Naive thymus-derived CD4-positive, alpha-beta T cell (primary cell): ENCODE data around the gene ACIN1. TPM values are rescaled to one million over a fixed set of nuclear protein-coding genes. Genes with fewer than 3 reads are reported as not detected.

Source experiments
- ATAC-seq: fragments of 150-1000 bp; cut with Tn5 transposase; 2 replicates; pipeline ENCODE4 v1.10.0; 2021; ENCODE audit warnings: mild to moderate bottlenecking, moderate library complexity
- CTCF ChIA-PET: fragments of 350-600 bp; sonication (Branson Sonifier 250); formaldehyde crosslinking; loops from one replicate; lab custom pipeline; 2021; ENCODE audit warnings: antibody characterized with exemption; lab: Charles Lee
- POLR2A ChIA-PET: fragments of 350-600 bp; sonication (Branson Sonifier 250); formaldehyde crosslinking; loops from one replicate; lab custom pipeline; 2021; ENCODE audit warnings: antibody characterized with exemption, inconsistent platforms; lab: Charles Lee
- DNase-seq, 9 donors: peaks; one replicate each; pipeline versions ENCODE4 v3.0.0 to v3.0.0-alpha.2; 2020 to 2022; ENCODE audit warnings: mixed read lengths in 1 of 9
- H3K27ac ChIP-seq: one replicate; pipeline ENCODE4 v1.7.0; 2013; ENCODE audit warnings: mild to moderate bottlenecking, low read depth, low read length, moderate library complexity
- H3K27me3 ChIP-seq, 2 donors: one replicate each; pipeline ENCODE4 v1.7.0; 2013; ENCODE audit warnings: low read length in 2 of 2, mild to moderate bottlenecking in 2 of 2, moderate library complexity in 2 of 2; ENCODE audit not compliant: control insufficient read depth in 2 of 2, insufficient read depth in 2 of 2
- H3K36me3 ChIP-seq, 3 experiments: 1 replicate in 2 of 3; 2 replicates in 1 of 3; pipeline ENCODE4 v1.7.0; 2013; ENCODE audit warnings: low read length in 3 of 3, mild to moderate bottlenecking in 3 of 3, moderate library complexity in 1 of 3; ENCODE audit not compliant: insufficient read depth in 3 of 3, control insufficient read depth in 2 of 3
- H3K4me1 ChIP-seq, 2 donors: one replicate each; pipeline ENCODE4 v1.7.0; 2013; ENCODE audit warnings: low read length in 2 of 2, mild to moderate bottlenecking in 2 of 2, moderate library complexity in 1 of 2; ENCODE audit not compliant: control insufficient read depth in 2 of 2, insufficient read depth in 2 of 2
- H3K4me3 ChIP-seq: 2 replicates; pipeline ENCODE4 v1.7.0; 2013; ENCODE audit warnings: mild to moderate bottlenecking, low read length
- H3K9me3 ChIP-seq, 3 experiments: 1 replicate in 2 of 3; 2 replicates in 1 of 3; pipeline ENCODE4 v1.7.0; 2013; ENCODE audit warnings: low read length in 3 of 3; ENCODE audit not compliant: control insufficient read depth in 2 of 3
- H3K27ac Mint-ChIP-seq, 9 donors: one replicate each; pipeline ENCODE4 v1.8.0; 2020 to 2022; ENCODE audit warnings: mixed read lengths in 9 of 9, mild to moderate bottlenecking in 8 of 9, moderate library complexity in 5 of 9, inconsistent platforms in 2 of 9
- H3K27me3 Mint-ChIP-seq, 5 donors: one replicate each; pipeline ENCODE4 v1.8.0; 2021 to 2022; ENCODE audit warnings: mixed read lengths in 5 of 5, mild to moderate bottlenecking in 1 of 5
- H3K36me3 Mint-ChIP-seq, 5 donors: one replicate each; pipeline ENCODE4 v1.8.0; 2020 to 2022; ENCODE audit warnings: mixed read lengths in 5 of 5, mild to moderate bottlenecking in 3 of 5, inconsistent platforms in 1 of 5
- H3K4me1 Mint-ChIP-seq, 7 donors: one replicate each; pipeline ENCODE4 v1.8.0; 2020 to 2022; ENCODE audit warnings: mixed read lengths in 7 of 7, mild to moderate bottlenecking in 3 of 7, inconsistent platforms in 1 of 7
- H3K4me3 Mint-ChIP-seq, 10 donors: one replicate each; pipeline ENCODE4 v1.8.0; 2020 to 2022; ENCODE audit warnings: mild to moderate bottlenecking in 10 of 10, mixed read lengths in 10 of 10, moderate library complexity in 6 of 10, inconsistent platforms in 2 of 10
- H3K9me3 Mint-ChIP-seq, 11 donors: one replicate each; pipeline ENCODE4 v1.8.0; 2020 to 2022; ENCODE audit warnings: mixed read lengths in 11 of 11, mild to moderate bottlenecking in 4 of 11, inconsistent platforms in 1 of 11, moderate library complexity in 1 of 11
- intact Hi-C, 2 donors: fragments of 100-400 bp; cut with micrococcal nuclease; formaldehyde crosslinking; loops; one replicate each; pipeline ENCODE4 v1.15.1; 2023
- polyA plus RNA-seq, 2 donors: library from polyadenylated mRNA; unstranded; fragments of 300-500 nt; fragmentation: Illumina TruSeq; gene quantifications; one replicate each; pipeline ENCODE4 v1.2.3, GENCODE V29; 2021
- total RNA-seq, 6 experiments: library from RNA in 5 of 6; stranded (reverse) in 5 of 6; gene quantifications; 1 replicate in 5 of 6; 2 replicates in 1 of 6; pipeline ENCODE4 v1.2.3 and lab custom pipeline; 2021 to 2026

The ACIN1 gene
- total and polyA plus RNA-seq, 7 experiments from 2014 or later, result 8.7 to 360 (median 241) TPM

DNA sequence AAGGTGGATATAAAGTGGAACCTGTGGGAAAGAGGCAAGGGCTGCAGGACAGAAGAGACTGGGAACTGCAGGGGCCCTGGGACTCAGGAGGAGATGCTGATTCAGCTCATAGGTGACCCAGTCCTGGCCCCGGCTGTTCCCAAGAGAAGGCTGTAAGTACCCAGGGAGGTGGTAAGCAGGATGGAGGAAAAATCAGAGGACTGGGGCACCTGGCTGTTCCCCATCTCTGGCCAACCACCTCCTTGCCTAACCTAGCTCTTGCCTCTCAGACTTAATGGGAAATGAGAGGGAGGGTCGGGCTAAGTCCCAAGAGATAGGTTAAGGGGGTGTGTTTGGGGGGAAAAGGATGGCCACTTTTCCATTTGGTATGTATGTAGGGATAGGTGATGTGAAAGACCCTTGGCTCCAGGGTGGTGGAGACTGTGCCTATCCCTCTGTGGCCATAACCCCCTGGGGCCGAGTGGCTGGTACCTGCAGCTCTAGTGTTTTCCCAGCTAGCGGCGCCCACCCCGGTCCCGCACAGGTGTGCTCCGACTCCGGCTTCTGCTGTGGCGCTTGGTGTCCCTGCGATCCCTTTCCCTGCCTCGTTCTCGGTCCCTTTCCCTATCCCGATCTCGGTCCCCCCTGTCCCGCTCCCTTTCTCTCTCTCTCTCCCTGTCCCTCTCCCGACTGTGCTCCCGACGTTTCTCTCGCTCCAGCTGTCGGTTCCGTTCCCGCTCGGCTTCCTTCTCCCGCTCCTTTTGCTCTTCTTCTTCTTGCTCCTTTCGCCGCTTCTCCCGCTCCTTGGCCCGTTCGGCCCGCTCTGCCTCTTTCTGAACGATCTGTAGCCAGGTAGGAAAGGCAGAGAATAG, 36.1 kb downstream of the ACIN1 start:
- Histone ChIP-seq H3K27ac (no peak overlapping the region), H3K4me3 (no peak overlapping the region), H3K4me1 (peaks cover 7 to 9% of the 10 kb centered on the region in 2 donors), H3K27me3 (no peaks in the 10 kb centered on the region), H3K9me3 (no peaks in the 10 kb centered on the region), H3K36me3 (peaks cover 25 to 51% (median 26%) of the 10 kb centered on the region in 3 experiments)
- ATAC-seq, result no peak
- DNase-seq, result no peak
- Mint-ChIP-seq H3K4me1 (peaks cover 13 to 20% (median 17%) of the 10 kb centered on the region in 7 donors), H3K36me3 (peaks cover 4 to 30% (median 23%) of the 10 kb centered on the region in 5 donors), H3K4me3 (peak overlapping the region in 5 of 10 donors; percentile 3 to 56 (median 36)), H3K27ac (peak overlapping the region in 5 of 9 donors; percentile 34 to 72 (median 43)), H3K9me3 (peaks cover 0 to 2% (median 0%) of the 10 kb centered on the region in 11 donors), H3K27me3 (peaks cover 0 to 8% (median 0%) of the 10 kb centered on the region in 5 donors)
- POLR2A ChIA-PET, result interaction anchor here (1.0 to 6.5 kb wide), 7 partner anchors 10 to 103 kb away, joined by 3 to 76 read pairs (median 5); partner anchors contain the start of gene AJUBA
- CTCF ChIA-PET, result interaction anchor here (0.6 to 12.2 kb wide), 19 partner anchors 10 to 502 kb away, joined by 3 to 264 read pairs (median 4); partner anchors contain the start of genes AJUBA and RBM23
- intact Hi-C loops, result loop anchor here (1.0 to 10.0 kb wide), 10 partner anchors 24 to 502 kb away; partner anchors contain the start of gene MRPL52 (in 1 of the 2)

DNA sequence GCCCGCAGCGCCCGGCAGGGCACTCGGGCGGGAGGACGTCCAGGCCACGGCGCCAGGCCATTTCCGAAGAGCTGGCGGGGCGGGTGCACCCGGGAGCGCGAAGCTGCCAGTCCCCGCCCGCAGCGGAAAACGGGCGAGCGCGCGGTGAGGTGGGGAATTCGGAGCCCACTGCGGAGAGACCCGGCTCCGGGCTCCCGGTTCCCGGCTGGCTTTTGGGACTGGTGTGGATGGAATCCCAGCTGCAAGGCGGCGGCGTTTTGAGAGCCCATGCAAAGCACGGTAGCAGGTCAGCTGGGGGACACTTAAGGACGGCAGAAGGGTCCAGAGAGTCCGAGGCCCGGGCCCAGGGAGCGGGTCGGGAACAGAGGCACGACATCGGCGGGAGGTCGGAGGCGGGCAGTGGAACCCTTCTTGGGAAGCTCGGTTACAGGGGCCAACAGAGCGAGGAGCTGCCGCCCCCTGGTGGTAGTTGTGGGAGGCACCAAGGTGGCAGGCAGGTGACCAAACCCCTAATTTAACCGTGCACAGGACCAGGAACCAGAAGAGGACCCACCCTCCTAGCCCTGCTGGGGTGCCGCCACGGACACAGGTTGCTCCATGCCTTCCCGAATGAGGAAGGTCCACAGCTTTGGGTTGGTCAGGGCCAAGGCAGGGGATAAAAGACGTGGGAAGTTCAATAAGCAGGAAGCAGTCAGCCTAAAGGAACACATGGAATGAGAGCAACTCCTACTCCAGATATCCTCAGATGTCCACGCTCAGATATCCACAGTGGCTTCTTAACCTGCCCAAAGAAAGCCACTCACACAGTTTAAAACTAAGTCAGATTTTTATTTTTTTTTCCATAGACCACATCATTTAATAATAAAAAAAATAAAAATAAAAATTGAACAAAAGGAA, 36.9 kb downstream of the ACIN1 start:
- Mint-ChIP-seq H3K4me1 (peaks cover 13 to 20% (median 17%) of the 10 kb centered on the region in 7 donors), H3K9me3 (peaks cover 0 to 2% (median 0%) of the 10 kb centered on the region in 11 donors), H3K36me3 (peaks cover 0 to 21% (median 16%) of the 10 kb centered on the region in 5 donors), H3K27me3 (peaks cover 0 to 8% (median 0%) of the 10 kb centered on the region in 5 donors), H3K27ac (peak overlapping the region in 7 of 9 donors; percentile 23 to 85 (median 58)), H3K4me3 (peak overlapping the region; percentile 78 to 91 (median 87))
- H3K4me1 ChIP-seq, result peaks cover 7 to 9% of the 10 kb centered on the region in 2 donors
- ATAC-seq (peak; percentile 81), DNase-seq (peak; percentile 71 to 89 (median 83))
- H3K27ac ChIP-seq, result peak overlapping the region; percentile 49
- no peaks in the 10 kb centered on the region for H3K9me3 ChIP-seq
- H3K4me3 ChIP-seq, result peak overlapping the region; percentile 67
- intact Hi-C loops, result loop anchor here (1.0 to 10.0 kb wide), 11 partner anchors 23 to 501 kb away; partner anchors contain the start of genes MRPL52 (in 1 of the 2) and PRMT5 (in 1 of the 2)
- POLR2A ChIA-PET, result interaction anchor here (0.8 to 6.5 kb wide), 10 partner anchors 9 to 103 kb away, joined by 3 to 76 read pairs (median 4); partner anchors contain the start of gene AJUBA
- H3K27me3 ChIP-seq, result no peaks in the 10 kb centered on the region
- peaks cover 17 to 42% (median 17%) of the 10 kb centered on the region in 3 experiments for H3K36me3 ChIP-seq
- CTCF ChIA-PET, result interaction anchor here (0.6 to 12.2 kb wide), 27 partner anchors 11 to 1046 kb away, joined by 3 to 264 read pairs (median 3); partner anchors contain the start of genes AJUBA and PRMT5

DNA sequence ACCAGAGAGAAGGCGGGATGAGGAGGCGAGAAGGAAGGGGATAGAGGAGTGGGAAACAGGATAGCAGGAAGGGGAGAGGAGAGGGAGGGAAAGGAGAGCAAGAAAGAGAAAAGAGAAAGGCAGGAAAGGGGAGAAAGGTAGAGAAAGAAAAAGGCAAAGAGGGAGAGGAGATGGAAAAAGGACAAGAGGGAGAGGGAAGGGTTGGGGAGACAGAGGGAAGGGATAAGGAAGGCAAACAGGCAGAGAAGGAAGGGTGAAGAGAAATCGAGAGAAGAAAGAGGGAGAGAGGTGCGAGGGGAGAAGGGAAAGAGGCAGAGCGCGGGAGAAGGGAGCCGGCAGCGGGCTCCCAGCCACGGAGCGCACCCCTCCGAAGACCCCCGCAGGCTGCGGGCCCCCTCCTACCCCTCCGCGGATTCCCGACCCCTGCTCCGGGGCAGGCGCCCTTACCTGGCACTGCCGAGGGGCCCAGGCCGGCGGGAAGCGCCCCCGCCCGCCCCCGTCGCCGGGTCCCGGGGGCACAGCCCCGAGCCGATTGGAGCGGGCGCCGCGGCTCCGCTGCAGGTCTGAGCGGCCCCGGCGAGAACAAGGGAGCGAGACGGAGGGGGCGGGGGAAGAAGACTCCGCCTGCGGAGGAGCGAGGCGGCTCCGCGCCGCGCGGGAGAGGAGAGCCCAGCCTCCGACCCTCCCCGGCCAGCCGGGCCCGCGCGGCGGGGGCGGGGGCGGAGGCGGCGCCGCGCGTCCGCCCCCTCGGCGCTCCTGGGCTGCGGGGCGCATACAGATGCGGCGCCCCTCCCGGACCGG, 37.8 kb downstream of the ACIN1 start, which contains the start of gene CDH24:
TSS of gene CDH24 (minus strand) at position 565 of the 801 bp plus-strand sequence. CDS start 1,787 bp downstream, outside the sequence.
- peaks cover 0 to 8% (median 0%) of the 10 kb centered on the region in 5 donors for H3K27me3 Mint-ChIP-seq
- H3K4me1 Mint-ChIP-seq, result peaks cover 13 to 20% (median 17%) of the 10 kb centered on the region in 7 donors
- Histone ChIP-seq H3K27me3 (no peaks in the 10 kb centered on the region), H3K4me3 (peak within 1 kb of the TSS; percentile 67), H3K4me1 (peaks cover 7 to 9% of the 10 kb centered on the region in 2 donors), H3K36me3 (peaks cover 8 to 34% (median 9%) of the 10 kb centered on the region in 3 experiments), H3K9me3 (no peaks in the 10 kb centered on the region), H3K27ac (peak within 1 kb of the TSS; percentile 58)
- H3K9me3 Mint-ChIP-seq, result peaks cover 0 to 2% (median 0%) of the 10 kb centered on the region in 11 donors
- intact Hi-C loops, result loop anchor here (1.0 to 10.0 kb wide), 5 partner anchors 22 to 232 kb away; partner anchors contain the start of genes MRPL52 (in 1 of the 2) and PRMT5 (in 1 of the 2)
- POLR2A ChIA-PET, result interaction anchor here (0.8 to 6.5 kb wide), 10 partner anchors 12 to 102 kb away, joined by 3 to 76 read pairs (median 4); partner anchors contain the start of gene AJUBA
- DNase-seq (peak; percentile 30 to 76 (median 54)), ATAC-seq (peak; percentile 77)
- H3K36me3 Mint-ChIP-seq, result peaks cover 0 to 14% (median 9%) of the 10 kb centered on the region in 5 donors
- peak within 1 kb of the TSS; percentile 16 to 86 (median 55) for H3K27ac Mint-ChIP-seq
- CTCF ChIA-PET, result interaction anchor here (0.6 to 12.2 kb wide), 24 partner anchors 12 to 1047 kb away, joined by 3 to 264 read pairs (median 4); partner anchors contain the start of genes AJUBA and PRMT5
- H3K4me3 Mint-ChIP-seq, result peak within 1 kb of the TSS; percentile 78 to 91 (median 88)

- Mint-ChIP-seq H3K36me3 (peaks cover 0 to 12% (median 7%) of the 10 kb centered on the region in 5 donors), H3K4me1 (peaks cover 13 to 23% (median 17%) of the 10 kb centered on the region in 7 donors), H3K27me3 (peaks cover 0 to 8% (median 0%) of the 10 kb centered on the region in 5 donors), H3K4me3 (peak overlapping the region; percentile 74 to 90 (median 86)), H3K9me3 (peaks cover 0 to 2% (median 0%) of the 10 kb centered on the region in 11 donors), H3K27ac (peak overlapping the region in 7 of 9 donors; percentile 6 to 86 (median 55))
- ChIA-PET POLR2A (interaction anchor here (0.6 to 6.5 kb wide), 5 partner anchors 10 to 529 kb away, joined by 3 to 76 read pairs (median 4); partner anchors contain the start of gene AJUBA), CTCF (interaction anchor here (0.6 to 12.2 kb wide), 12 partner anchors 20 to 167 kb away, joined by 3 to 264 read pairs (median 4); partner anchors contain the start of genes AJUBA and PRMT5)
- Histone ChIP-seq H3K4me3 (peak overlapping the region; percentile 23), H3K27me3 (no peaks in the 10 kb centered on the region), H3K36me3 (peaks cover 6 to 26% (median 8%) of the 10 kb centered on the region in 3 experiments), H3K4me1 (peaks cover 7 to 9% of the 10 kb centered on the region in 2 donors), H3K27ac (peak overlapping the region; percentile 58), H3K9me3 (no peaks in the 10 kb centered on the region)
- ATAC-seq, result peak; percentile 79
- peak; percentile 51 to 74 (median 65) for DNase-seq
- intact Hi-C loops, result loop anchor here (1.0 to 10.0 kb wide), 4 partner anchors 21 to 232 kb away; partner anchors contain the start of gene MRPL52 (in 1 of the 2)
Measured at GRCh38 chr14:23056145-23056955, 38.6 kb downstream of the ACIN1 start.
